Common myeloid progenitor, CD34-positive (primary cell): ENCODE data around the gene SNX33. TPM values are rescaled to one million over a fixed set of nuclear protein-coding genes. Genes with fewer than 3 reads are reported as not detected.

ENCODE experiments used
- CTCF ChIA-PET: fragments of 350-600 bp; sonication (Branson Sonifier 250); formaldehyde crosslinking; loops from one replicate; lab custom pipeline; 2021; ENCODE audit warnings: antibody characterized with exemption; lab: Charles Lee
- POLR2A ChIA-PET: fragments of 350-600 bp; sonication (Branson Sonifier 250); formaldehyde crosslinking; loops from one replicate; lab custom pipeline; 2021; ENCODE audit warnings: antibody characterized with exemption; lab: Charles Lee
- DNase-seq, 3 donors: peaks; one replicate each; pipeline versions ENCODE4 v3.0.0 to v3.0.0-alpha.2; 2013
- H3K27ac ChIP-seq, 2 experiments: 1 replicate in 1 of 2; 2 replicates in 1 of 2; pipeline ENCODE4 v1.7.0; 2013; ENCODE audit warnings: inconsistent platforms in 2 of 2, low read length in 2 of 2, mild to moderate bottlenecking in 2 of 2, low read depth in 1 of 2, moderate library complexity in 1 of 2; ENCODE audit not compliant: severe bottlenecking in 2 of 2, insufficient read depth in 1 of 2, poor library complexity in 1 of 2
- H3K27me3 ChIP-seq, 5 experiments: replicated peaks in 2 of 5; 1 replicate in 3 of 5; 2 replicates in 2 of 5; pipeline versions ENCODE4 v1.6.1 to v1.7.0; 2013; ENCODE audit warnings: low read length in 4 of 5, mild to moderate bottlenecking in 2 of 5, moderate library complexity in 2 of 5, inconsistent platforms in 1 of 5; ENCODE audit not compliant: insufficient read depth in 5 of 5, control insufficient read depth in 4 of 5
- H3K36me3 ChIP-seq, 4 experiments: 1 replicate in 2 of 4; 2 replicates in 2 of 4; pipeline versions ENCODE4 v1.6.1 to v1.7.0; 2013; ENCODE audit warnings: low read length in 3 of 4, control low read depth in 1 of 4, mild to moderate bottlenecking in 1 of 4; ENCODE audit not compliant: control insufficient read depth in 4 of 4, insufficient read depth in 4 of 4
- H3K4me1 ChIP-seq, 4 experiments: 1 replicate in 3 of 4; 2 replicates in 1 of 4; pipeline versions ENCODE4 v1.6.1 to v1.7.1; 2013; ENCODE audit warnings: low read length in 3 of 4, mild to moderate bottlenecking in 3 of 4, control low read depth in 1 of 4, inconsistent platforms in 1 of 4, moderate library complexity in 1 of 4; ENCODE audit not compliant: control insufficient read depth in 4 of 4, insufficient read depth in 4 of 4; ENCODE audit errors: control extremely low read depth in 1 of 4
- H3K4me3 ChIP-seq, 7 experiments: 1 replicate in 4 of 7; 2 replicates in 3 of 7; pipeline versions ENCODE4 v1.5.1 to v1.7.0; 2013; ENCODE audit warnings: mild to moderate bottlenecking in 7 of 7, low read length in 6 of 7, moderate library complexity in 6 of 7, inconsistent platforms in 2 of 7, low read depth in 2 of 7, control low read depth in 1 of 7; ENCODE audit not compliant: insufficient read depth in 4 of 7, control insufficient read depth in 1 of 7; ENCODE audit errors: extremely low read depth in 1 of 7
- H3K9me3 ChIP-seq, 5 experiments: 1 replicate in 4 of 5; 2 replicates in 1 of 5; pipeline versions ENCODE4 v1.6.1 to v1.7.1; 2013; ENCODE audit warnings: low read length in 4 of 5, mild to moderate bottlenecking in 2 of 5, inconsistent platforms in 1 of 5, low read depth in 1 of 5, moderate library complexity in 1 of 5; ENCODE audit not compliant: control insufficient read depth in 4 of 5, insufficient read depth in 2 of 5; ENCODE audit errors: control extremely low read depth in 1 of 5
- WGBS: methylation state at CpG from one replicate; pipeline ENCODE4 v1.1.5; 2013; ENCODE audit not compliant: insufficient coverage; 5-methylcytosine and 5-hydroxymethylcytosine counted together
- polyA plus RNA-seq: library from polyadenylated mRNA; unstranded; fragments of 120-200 nt; gene quantifications from one replicate; pipeline ENCODE4 v1.2.1, GENCODE V29; 2013

The SNX33 gene, protein sequence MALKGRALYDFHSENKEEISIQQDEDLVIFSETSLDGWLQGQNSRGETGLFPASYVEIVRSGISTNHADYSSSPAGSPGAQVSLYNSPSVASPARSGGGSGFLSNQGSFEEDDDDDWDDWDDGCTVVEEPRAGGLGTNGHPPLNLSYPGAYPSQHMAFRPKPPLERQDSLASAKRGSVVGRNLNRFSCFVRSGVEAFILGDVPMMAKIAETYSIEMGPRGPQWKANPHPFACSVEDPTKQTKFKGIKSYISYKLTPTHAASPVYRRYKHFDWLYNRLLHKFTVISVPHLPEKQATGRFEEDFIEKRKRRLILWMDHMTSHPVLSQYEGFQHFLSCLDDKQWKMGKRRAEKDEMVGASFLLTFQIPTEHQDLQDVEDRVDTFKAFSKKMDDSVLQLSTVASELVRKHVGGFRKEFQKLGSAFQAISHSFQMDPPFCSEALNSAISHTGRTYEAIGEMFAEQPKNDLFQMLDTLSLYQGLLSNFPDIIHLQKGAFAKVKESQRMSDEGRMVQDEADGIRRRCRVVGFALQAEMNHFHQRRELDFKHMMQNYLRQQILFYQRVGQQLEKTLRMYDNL
- polyA plus RNA-seq: 5.9 TPM

DNA sequence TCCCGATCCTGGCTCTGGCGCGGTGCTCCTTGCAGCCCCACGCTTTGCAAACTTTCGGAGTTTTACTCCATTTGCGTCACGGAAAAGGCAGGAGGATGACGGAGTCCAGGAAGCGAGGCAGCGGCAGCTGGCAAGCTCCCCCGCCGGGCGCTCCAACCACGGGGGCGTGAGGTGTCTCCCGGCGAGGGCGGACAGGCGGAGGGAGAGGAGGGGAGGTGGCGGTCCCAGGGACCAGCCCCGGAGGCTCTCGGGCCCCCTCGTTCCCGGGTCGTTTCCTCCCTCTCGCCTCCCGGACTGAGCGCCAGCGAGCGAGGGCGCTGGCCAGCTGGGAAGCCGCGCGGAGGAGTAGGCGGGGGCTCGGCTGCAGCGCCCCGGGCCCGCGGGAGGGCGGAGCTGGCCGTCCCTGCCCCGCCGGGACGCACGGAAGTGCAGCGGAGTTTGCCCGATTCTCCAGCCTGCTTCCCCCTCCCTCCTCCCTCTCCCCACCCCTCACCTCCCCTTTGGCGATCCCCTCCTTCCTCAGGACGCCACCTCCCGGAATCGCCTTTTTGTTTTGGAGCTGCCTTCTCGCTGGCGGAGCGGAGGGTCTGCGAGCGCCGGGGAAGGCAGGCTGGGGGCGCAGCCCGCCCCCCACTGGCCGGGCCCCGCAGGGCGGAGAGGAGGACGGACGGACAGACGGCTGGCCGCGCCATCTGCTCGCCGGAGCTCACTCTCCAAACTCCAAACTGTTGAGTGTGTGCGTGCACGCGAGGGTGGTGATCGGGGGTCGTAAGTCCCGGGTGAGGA, at the start of gene SNX33:
Gene SNX33, plus strand, starts transcription at position 543 of the 786 bp plus-strand sequence. CDS start 1,191 bp downstream, outside the sequence.
- DNase-seq: peak; percentile 52 to 64 (median 59)
- Histone ChIP-seq H3K27me3 (peaks cover 0 to 6% (median 0%) of the 10 kb centered on the region in 5 experiments), H3K27ac (peak within 1 kb of the TSS in 1 of 2 experiments; percentile 70), H3K9me3 (no peaks in the 10 kb centered on the region), H3K4me3 (peak within 1 kb of the TSS; percentile 57 to 93 (median 76)), H3K4me1 (peaks cover 0 to 34% (median 30%) of the 10 kb centered on the region in 4 experiments), H3K36me3 (peaks cover 0 to 5% (median 0%) of the 10 kb centered on the region in 4 experiments)
- ChIA-PET POLR2A (interaction anchor here (0.5 to 1.6 kb wide), 2 partner anchors 77 to 139 kb away, joined by 3 to 7 read pairs; no protein-coding TSS in a partner anchor), CTCF (interaction anchor here (0.7 to 1.8 kb wide), 12 partner anchors 19 to 196 kb away, joined by 3 to 6 read pairs (median 3); partner anchors contain the start of gene PTPN9)
- WGBS: under 1% methylated on average over 52 of the region's 76 CpGs

DNA sequence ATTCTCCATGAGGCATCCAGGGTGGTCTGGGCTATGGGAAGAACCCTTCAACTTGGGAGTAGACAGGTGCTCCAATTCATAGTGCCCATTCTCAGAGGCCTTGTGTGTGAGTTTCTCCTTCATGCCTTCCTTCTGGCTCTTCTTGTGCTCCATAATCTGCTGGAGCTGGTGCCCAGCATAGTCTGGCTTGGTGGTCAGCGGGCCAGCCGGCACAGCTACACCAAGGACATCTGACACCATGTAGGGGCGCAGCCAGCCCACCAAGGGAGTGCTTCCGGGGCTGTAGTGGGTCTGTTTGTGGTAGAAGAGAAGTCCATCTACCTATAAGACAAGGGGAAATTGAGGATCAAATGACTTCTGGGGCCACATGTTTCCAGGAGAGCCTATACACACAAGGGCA, 49.4 kb upstream of the SNX33 start:
- H3K27ac ChIP-seq: no peak overlapping the region
- CTCF ChIA-PET: interaction anchor here (1.0 to 3.5 kb wide), 9 partner anchors 13 to 90 kb away, joined by 3 to 21 read pairs (median 4); partner anchors contain the start of genes IMP3 and SNUPN
- H3K4me1 ChIP-seq: peaks cover 0 to 15% (median 0%) of the 10 kb centered on the region in 4 experiments
- WGBS: 100% methylated on average over 3 of the region's 4 CpGs
- POLR2A ChIA-PET: interaction anchor here (0.5 kb wide), 1 partner anchor 148 kb away, joined by 3 read pairs; no protein-coding TSS in a partner anchor
- no peaks in the 10 kb centered on the region for H3K27me3 ChIP-seq
- H3K4me3 ChIP-seq: no peak overlapping the region
- H3K9me3 ChIP-seq: no peaks in the 10 kb centered on the region
- peaks cover 18 to 65% (median 41%) of the 10 kb centered on the region in 4 experiments for H3K36me3 ChIP-seq
- no peak for DNase-seq

DNA sequence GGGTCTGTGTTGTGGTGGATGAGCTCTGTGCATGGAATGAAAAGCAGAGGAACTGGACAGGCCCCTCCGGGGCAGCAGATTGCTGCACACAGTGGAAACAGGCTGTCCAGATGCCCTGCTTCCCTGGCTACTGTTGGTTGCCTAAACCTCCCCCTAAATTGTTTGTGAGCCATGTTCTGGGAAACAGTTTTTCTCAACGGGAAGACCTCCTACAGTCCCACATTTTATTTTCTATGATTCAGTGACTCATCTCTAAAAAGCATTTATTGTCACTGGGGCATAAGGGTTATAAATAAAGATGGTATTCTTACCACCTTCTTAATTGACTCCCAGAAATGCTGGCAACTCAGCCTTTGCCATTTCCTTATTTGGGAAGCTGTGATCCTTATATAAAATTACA, 48.3 kb upstream of the SNX33 start:
- ChIA-PET CTCF (interaction anchor here (0.7 to 2.0 kb wide), 6 partner anchors 12 to 226 kb away, joined by 3 to 6 read pairs (median 4); partner anchors contain the start of genes IMP3 and SNUPN), POLR2A (no interaction called here)
- Histone ChIP-seq H3K27me3 (no peaks in the 10 kb centered on the region), H3K27ac (no peak overlapping the region), H3K4me1 (peaks cover 0 to 15% (median 0%) of the 10 kb centered on the region in 4 experiments), H3K9me3 (no peaks in the 10 kb centered on the region), H3K4me3 (no peak overlapping the region), H3K36me3 (peaks cover 18 to 64% (median 40%) of the 10 kb centered on the region in 4 experiments)
- no peak for DNase-seq
- 100% methylated on average over 1 of the region's 2 CpGs for WGBS

DNA sequence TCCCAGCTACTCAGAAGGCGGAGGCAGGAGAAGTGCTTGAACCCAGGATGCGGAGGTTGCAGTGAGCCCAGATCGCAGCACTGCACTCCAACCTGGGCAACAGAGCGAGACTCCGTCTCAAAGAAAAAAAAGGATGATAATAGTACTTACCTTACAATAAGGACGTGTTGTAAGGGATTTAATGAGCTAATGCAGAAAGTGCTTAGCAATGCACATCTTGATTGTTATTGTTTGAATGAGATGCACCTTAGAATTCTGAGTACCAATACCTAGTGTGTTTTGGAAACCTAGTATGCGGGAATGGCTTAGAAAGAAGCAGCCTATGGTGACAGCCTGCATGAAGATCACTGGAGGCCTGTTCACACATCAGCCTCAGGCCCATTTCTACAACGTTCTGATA, 41.7 kb upstream of the SNX33 start:
- CTCF ChIA-PET: interaction anchor here (1.1 to 4.6 kb wide), 2 partner anchors 13 to 35 kb away, joined by 3 to 28 read pairs; no protein-coding TSS in a partner anchor
- Histone ChIP-seq H3K27ac (no peak overlapping the region), H3K9me3 (no peaks in the 10 kb centered on the region), H3K27me3 (no peaks in the 10 kb centered on the region), H3K4me1 (peaks cover 15 to 33% (median 28%) of the 10 kb centered on the region in 4 experiments), H3K36me3 (peaks cover 9 to 48% (median 22%) of the 10 kb centered on the region in 4 experiments), H3K4me3 (peak overlapping the region in 1 of 7 experiments; percentile 6)
- POLR2A ChIA-PET: no interaction called here
- DNase-seq: no peak
- 100% methylated on average over 3 of the region's 8 CpGs for WGBS

DNA sequence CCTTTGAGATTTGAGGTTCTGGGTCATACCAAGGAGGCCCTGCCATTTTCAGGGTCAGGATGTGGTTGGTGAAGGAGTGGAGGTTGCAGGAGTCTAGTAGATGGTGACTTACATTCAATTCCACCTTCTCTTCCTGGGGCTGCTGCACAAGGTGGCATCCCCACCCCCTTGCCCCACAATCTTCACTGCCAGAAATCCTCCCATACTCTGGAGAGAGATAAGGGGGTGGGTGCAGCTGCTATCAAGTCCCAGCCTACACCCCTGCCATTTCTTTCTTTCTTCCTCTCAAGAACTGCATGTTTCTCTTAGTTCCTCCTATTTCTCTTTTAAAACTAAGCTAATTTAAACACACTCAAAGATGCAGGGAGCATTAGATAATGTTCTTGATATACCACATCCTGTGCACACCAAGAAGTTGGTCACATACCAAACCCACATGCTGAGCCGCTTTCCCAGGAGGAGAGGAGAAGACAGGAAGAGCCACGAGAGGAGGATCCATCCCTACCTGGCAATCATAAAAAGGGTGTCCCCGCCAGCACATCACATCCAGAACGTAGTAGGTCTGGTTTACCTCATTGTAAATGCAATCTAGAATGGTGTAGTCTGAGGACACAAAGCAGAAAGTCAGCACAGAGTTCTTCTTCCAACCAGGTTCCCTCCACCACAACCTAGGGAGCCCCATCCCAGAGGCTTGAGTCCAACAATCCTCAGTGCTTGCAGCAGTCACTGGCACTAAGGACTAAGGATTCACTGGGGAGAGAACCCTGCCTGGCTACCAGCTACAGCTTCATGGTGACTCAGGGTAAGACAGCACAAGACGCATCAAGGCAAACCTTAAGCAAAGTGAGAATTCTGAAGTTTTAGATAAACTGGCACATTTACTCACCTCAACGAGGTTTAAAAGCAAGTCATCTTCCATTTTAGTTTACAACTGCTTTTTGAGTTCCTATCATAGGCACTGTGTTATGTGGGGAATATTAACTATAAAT, 40.7 kb upstream of the SNX33 start:
- ChIA-PET CTCF (interaction anchor here (1.1 to 4.6 kb wide), 4 partner anchors 12 to 34 kb away, joined by 3 to 28 read pairs (median 11); partner anchors contain the start of gene IMP3), POLR2A (interaction anchor here (0.5 to 1.0 kb wide), 3 partner anchors 28 to 60 kb away, joined by 3 to 4 read pairs (median 3); partner anchors contain the start of genes IMP3 and PTPN9)
- peak overlapping the region in 1 of 2 experiments; percentile 43 for H3K27ac ChIP-seq
- H3K4me3 ChIP-seq: peak overlapping the region in 3 of 7 experiments; percentile 6 to 42 (median 35)
- no peaks in the 10 kb centered on the region for H3K9me3 ChIP-seq
- H3K27me3 ChIP-seq: no peaks in the 10 kb centered on the region
- WGBS: 0% methylated on average over 1 of the region's 6 CpGs
- peaks cover 15 to 33% (median 28%) of the 10 kb centered on the region in 4 experiments for H3K4me1 ChIP-seq
- peak; percentile 52 to 87 (median 78) for DNase-seq
- peaks cover 9 to 47% (median 20%) of the 10 kb centered on the region in 4 experiments for H3K36me3 ChIP-seq
